ENCODE results near the gene ELMOD1. TPM values are rescaled to one million over a fixed set of nuclear protein-coding genes. Genes with fewer than 3 reads are reported as not detected.

The ELMOD1 gene
- total RNA-seq, 1 experiment from 2014 or later = not detected

DNA sequence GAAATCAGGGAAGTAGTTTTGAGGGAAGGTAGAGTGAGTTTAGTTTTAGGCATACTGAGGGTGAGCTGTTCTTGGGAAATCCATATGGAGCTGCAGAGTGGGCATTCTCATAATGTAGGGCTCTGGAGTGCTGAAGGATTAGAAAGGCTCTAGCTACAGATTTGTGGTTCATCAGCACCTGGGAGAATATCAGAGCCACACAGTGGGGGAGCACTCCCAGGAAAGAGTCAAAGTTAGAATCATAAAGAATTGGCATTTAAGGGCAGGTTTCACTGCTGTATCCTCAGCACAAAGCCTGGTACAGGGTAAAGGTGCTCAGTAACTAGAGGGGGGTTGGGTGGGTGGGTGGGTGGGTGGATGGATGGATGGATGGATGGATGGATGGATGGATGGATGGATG lies 68.4 kb downstream of the ELMOD1 start:
- ChIA-PET CTCF (no interaction called here), POLR2A (ENCODE audit: low non-redundant PET) (no interaction called here)
- no peak for TF ChIP-seq EZH2 (IDR thresholded peaks at IDR 0.05; ENCODE audit: borderline replicate concordance, low read depth, low read length, poor library complexity, severe bottlenecking)
- TF ChIP-seq, protein P1, sequence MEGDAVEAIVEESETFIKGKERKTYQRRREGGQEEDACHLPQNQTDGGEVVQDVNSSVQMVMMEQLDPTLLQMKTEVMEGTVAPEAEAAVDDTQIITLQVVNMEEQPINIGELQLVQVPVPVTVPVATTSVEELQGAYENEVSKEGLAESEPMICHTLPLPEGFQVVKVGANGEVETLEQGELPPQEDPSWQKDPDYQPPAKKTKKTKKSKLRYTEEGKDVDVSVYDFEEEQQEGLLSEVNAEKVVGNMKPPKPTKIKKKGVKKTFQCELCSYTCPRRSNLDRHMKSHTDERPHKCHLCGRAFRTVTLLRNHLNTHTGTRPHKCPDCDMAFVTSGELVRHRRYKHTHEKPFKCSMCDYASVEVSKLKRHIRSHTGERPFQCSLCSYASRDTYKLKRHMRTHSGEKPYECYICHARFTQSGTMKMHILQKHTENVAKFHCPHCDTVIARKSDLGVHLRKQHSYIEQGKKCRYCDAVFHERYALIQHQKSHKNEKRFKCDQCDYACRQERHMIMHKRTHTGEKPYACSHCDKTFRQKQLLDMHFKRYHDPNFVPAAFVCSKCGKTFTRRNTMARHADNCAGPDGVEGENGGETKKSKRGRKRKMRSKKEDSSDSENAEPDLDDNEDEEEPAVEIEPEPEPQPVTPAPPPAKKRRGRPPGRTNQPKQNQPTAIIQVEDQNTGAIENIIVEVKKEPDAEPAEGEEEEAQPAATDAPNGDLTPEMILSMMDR (conservative IDR thresholded peaks at IDR 0.05; ENCODE audit: low read depth, low read length) = no peak
- BruUV-seq (replicated peaks) = no TSS peak
- H3K27ac ChIP-seq (ENCODE audit: low read depth, low read length, poor library complexity, severe bottlenecking) = no peak overlapping the region
- peaks cover 2% of the 10 kb centered on the region for H3K4me1 ChIP-seq (ENCODE audit: insufficient read depth, low read length, poor library complexity, severe bottlenecking)
- no peaks in the 10 kb centered on the region for H3K36me3 ChIP-seq (ENCODE audit: insufficient read depth, low read length, poor library complexity, severe bottlenecking)
- DNase-seq (ENCODE audit: low spot score) = no peak
- peaks cover 8% of the 10 kb centered on the region for H3K27me3 ChIP-seq (replicated peaks; ENCODE audit: insufficient read depth, low read depth, low read length, poor library complexity)
- no peaks in the 10 kb centered on the region for H3K9me3 ChIP-seq (ENCODE audit: low read depth, low read length, poor library complexity, severe bottlenecking)
- intact Hi-C loops (cut with micrococcal nuclease; ENCODE audit: unreplicated experiment) = no loop called here
- no peak overlapping the region for H3K4me3 ChIP-seq (ENCODE audit: low read depth, low read length, poor library complexity, severe bottlenecking)

- intact Hi-C loops (cut with micrococcal nuclease; ENCODE audit: unreplicated experiment) = no loop called here
- BruUV-seq (replicated peaks) = no TSS peak
- POLR2A ChIA-PET (ENCODE audit: low non-redundant PET) = no interaction called here
- no peaks in the 10 kb centered on the region for H3K9me3 ChIP-seq (ENCODE audit: low read depth, low read length, poor library complexity, severe bottlenecking)
- no peak overlapping the region for H3K4me3 ChIP-seq (ENCODE audit: low read depth, low read length, poor library complexity, severe bottlenecking)
- TF ChIP-seq, protein P1 (conservative IDR thresholded peaks at IDR 0.05; ENCODE audit: low read depth, low read length) = no peak
- TF ChIP-seq EZH2 (IDR thresholded peaks at IDR 0.05; ENCODE audit: borderline replicate concordance, low read depth, low read length, poor library complexity, severe bottlenecking) = no peak
- CTCF ChIA-PET = no interaction called here
- no peak overlapping the region for H3K27ac ChIP-seq (ENCODE audit: low read depth, low read length, poor library complexity, severe bottlenecking)
- no peaks in the 10 kb centered on the region for H3K36me3 ChIP-seq (ENCODE audit: insufficient read depth, low read length, poor library complexity, severe bottlenecking)
- DNase-seq (ENCODE audit: low spot score) = no peak
- peaks cover 15% of the 10 kb centered on the region for H3K27me3 ChIP-seq (replicated peaks; ENCODE audit: insufficient read depth, low read depth, low read length, poor library complexity)
- H3K4me1 ChIP-seq (ENCODE audit: insufficient read depth, low read length, poor library complexity, severe bottlenecking) = peaks cover 9% of the 10 kb centered on the region
These were observed 69.1 kb downstream of the ELMOD1 start for GRCh38 chr11:107660066-107660465.

- no peak overlapping the region for H3K4me3 ChIP-seq (ENCODE audit: low read depth, low read length, poor library complexity, severe bottlenecking)
- intact Hi-C loops (cut with micrococcal nuclease; ENCODE audit: unreplicated experiment) = no loop called here
- BruUV-seq (replicated peaks) = no TSS peak
- ChIA-PET CTCF (no interaction called here), POLR2A (ENCODE audit: low non-redundant PET) (no interaction called here)
- H3K27ac ChIP-seq (ENCODE audit: low read depth, low read length, poor library complexity, severe bottlenecking) = no peak overlapping the region
- no peak for DNase-seq (ENCODE audit: low spot score)
- peaks cover 15% of the 10 kb centered on the region for H3K27me3 ChIP-seq (replicated peaks; ENCODE audit: insufficient read depth, low read depth, low read length, poor library complexity)
- TF ChIP-seq, protein P1 (conservative IDR thresholded peaks at IDR 0.05; ENCODE audit: low read depth, low read length) = no peak
- no peak for TF ChIP-seq EZH2 (IDR thresholded peaks at IDR 0.05; ENCODE audit: borderline replicate concordance, low read depth, low read length, poor library complexity, severe bottlenecking)
- H3K4me1 ChIP-seq (ENCODE audit: insufficient read depth, low read length, poor library complexity, severe bottlenecking) = peaks cover 11% of the 10 kb centered on the region
- no peaks in the 10 kb centered on the region for H3K36me3 ChIP-seq (ENCODE audit: insufficient read depth, low read length, poor library complexity, severe bottlenecking)
- no peaks in the 10 kb centered on the region for H3K9me3 ChIP-seq (ENCODE audit: low read depth, low read length, poor library complexity, severe bottlenecking)
These were observed 70.7 kb downstream of the ELMOD1 start for GRCh38 chr11:107661656-107662055.
